ENCODE measurements around the gene TAS2R1. TPM values are rescaled to one million over a fixed set of nuclear protein-coding genes. Genes with fewer than 3 reads are reported as not detected.

TAS2R1 gene
- total and polyA plus RNA-seq, 8 donors: not detected

DNA sequence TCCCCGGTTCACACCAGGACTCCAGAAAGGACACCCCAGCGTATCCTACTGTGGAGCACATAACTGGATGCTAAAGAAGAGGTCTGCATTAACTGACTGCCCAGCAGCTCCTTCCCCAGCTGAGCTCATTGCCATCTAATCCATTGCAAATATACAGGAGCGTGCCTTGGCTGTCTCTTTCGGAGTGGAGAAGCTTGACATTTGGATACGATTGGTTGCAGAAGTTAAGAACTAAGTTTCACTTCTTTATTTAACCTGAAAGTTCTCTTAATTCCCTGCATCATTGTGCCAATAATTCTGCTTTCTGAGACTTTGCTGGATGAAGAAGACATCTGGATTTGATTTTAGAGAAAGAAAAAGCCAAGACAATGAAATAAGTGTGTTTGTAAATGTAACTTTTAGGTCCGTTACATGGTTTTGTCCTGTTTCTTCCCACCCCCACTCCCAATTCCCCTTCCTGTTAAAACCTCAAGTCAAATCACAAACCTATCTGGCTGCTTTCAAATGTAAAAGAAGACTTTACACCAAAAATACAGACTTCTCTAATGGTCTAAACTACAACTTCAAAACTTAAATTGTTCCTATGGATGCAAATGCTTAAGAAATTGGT, 33.9 kb downstream of the TAS2R1 start:
- TF ChIP-seq, protein P1, sequence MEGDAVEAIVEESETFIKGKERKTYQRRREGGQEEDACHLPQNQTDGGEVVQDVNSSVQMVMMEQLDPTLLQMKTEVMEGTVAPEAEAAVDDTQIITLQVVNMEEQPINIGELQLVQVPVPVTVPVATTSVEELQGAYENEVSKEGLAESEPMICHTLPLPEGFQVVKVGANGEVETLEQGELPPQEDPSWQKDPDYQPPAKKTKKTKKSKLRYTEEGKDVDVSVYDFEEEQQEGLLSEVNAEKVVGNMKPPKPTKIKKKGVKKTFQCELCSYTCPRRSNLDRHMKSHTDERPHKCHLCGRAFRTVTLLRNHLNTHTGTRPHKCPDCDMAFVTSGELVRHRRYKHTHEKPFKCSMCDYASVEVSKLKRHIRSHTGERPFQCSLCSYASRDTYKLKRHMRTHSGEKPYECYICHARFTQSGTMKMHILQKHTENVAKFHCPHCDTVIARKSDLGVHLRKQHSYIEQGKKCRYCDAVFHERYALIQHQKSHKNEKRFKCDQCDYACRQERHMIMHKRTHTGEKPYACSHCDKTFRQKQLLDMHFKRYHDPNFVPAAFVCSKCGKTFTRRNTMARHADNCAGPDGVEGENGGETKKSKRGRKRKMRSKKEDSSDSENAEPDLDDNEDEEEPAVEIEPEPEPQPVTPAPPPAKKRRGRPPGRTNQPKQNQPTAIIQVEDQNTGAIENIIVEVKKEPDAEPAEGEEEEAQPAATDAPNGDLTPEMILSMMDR (IDR thresholded peaks at IDR 0.05): no peak
- WGBS, 2 donors: 77 to 79% methylated on average over 6 of the region's 6 CpGs
- FAIRE-seq (no peak), DNase-seq (no peak), ATAC-seq (no peak)
- no peaks in the 10 kb centered on the region for H3K36me3 ChIP-seq
- peaks cover 0 to 3% (median 0%) of the 10 kb centered on the region in 3 donors for H3K4me1 ChIP-seq
- H3K9me3 ChIP-seq: no peaks in the 10 kb centered on the region
- intact Hi-C loops (cut with DNase I): no loop called here
- no peak overlapping the region for H3K27ac ChIP-seq
- no peaks in the 10 kb centered on the region for H3K27me3 ChIP-seq
- H3K4me3 ChIP-seq: no peak overlapping the region

DNA sequence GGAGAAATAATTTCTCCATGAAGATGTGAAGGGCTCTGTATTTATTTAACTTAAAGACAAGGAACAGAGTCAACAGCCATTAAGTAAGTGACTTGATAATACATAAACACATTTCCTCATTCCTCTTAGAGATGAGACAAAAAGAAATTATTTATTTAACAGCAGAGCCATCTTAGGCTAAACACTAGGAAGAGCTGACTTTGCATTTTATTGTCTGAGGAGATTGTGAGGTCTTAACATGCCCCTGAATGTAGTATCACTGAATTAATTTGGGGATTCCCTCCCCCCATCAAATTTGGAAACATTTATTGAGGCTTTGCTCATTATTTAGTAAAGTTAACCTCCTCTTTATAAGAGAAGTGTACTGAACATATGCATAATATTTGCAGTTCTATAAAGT, 35.2 kb downstream of the TAS2R1 start:
- Histone ChIP-seq H3K27ac (no peak overlapping the region), H3K36me3 (no peaks in the 10 kb centered on the region), H3K27me3 (no peaks in the 10 kb centered on the region), H3K4me1 (peaks cover 0 to 3% (median 0%) of the 10 kb centered on the region in 3 donors), H3K9me3 (no peaks in the 10 kb centered on the region), H3K4me3 (no peak overlapping the region)
- DNase-seq: no peak
- ATAC-seq: no peak
- TF ChIP-seq, protein P1 (IDR thresholded peaks at IDR 0.05): no peak
- no peak for FAIRE-seq
- intact Hi-C loops (cut with DNase I): no loop called here

DNA sequence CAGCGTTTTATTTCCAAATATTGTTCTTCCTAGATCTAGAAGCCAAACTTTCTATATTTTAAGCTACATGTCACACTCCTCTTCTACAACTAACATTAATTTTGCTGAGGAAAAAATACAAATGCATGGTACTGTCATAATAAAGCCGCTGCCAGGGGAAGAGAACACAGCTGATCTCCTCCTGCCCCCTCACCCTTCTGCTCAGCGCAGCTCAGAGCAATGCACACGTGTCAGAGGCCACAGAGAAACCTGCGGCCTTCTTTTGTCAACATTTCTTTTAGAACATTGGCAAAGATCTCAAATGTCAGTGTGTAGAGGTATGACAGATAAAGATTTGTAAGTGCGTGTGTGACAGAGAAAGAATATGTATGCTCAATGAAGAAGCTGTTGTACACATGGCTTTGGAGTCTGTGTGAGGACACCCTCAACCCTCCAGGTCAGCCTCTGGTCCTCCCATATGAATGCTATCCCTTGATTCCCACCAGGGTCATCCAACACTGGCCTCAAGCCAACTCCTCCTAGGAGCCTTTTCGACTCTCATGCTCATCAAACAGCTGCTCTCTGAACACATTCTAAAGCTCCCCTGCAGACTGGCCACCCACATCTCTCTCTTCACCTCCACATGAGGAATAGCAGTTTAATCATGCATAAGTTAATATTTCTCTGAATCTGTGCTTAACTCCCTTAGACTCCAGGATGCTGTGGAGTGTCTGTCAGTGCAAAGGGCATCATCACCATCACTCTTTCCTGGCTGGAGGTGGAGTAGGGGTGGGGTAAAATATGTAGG, 40.9 kb downstream of the TAS2R1 start:
- no peaks in the 10 kb centered on the region for H3K27me3 ChIP-seq
- no peaks in the 10 kb centered on the region for H3K4me1 ChIP-seq
- no peak overlapping the region for H3K4me3 ChIP-seq
- DNase-seq (no peak), FAIRE-seq (no peak), ATAC-seq (no peak)
- intact Hi-C loops (cut with DNase I): no loop called here
- WGBS, 2 donors: 68 to 72% methylated on average over 7 of the region's 7 CpGs
- H3K27ac ChIP-seq: no peak overlapping the region
- TF ChIP-seq, protein P1 (IDR thresholded peaks at IDR 0.05): no peak
- no peaks in the 10 kb centered on the region for H3K9me3 ChIP-seq
- no peaks in the 10 kb centered on the region for H3K36me3 ChIP-seq

DNA sequence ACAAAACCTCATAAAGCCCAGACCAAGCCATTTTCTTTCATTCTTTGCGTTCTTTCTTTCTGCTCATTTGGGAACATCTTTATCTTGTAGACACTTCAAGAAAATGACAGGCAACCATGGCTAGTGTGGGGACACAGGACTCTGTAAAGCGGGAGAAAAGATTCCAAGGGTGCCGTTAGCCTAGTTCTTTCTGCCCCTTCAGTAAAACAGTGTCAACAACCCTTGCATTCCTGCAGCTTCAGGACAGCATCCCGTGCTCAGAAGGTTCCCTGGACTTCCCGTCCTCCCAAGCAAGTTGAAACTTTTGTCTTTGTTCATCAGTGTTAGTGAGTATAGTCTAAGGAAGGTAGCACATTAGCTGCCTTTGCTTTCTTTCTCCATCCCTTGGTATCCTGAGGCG, 41.9 kb downstream of the TAS2R1 start:
- Histone ChIP-seq H3K9me3 (no peaks in the 10 kb centered on the region), H3K4me1 (no peaks in the 10 kb centered on the region), H3K36me3 (no peaks in the 10 kb centered on the region), H3K27ac (no peak overlapping the region), H3K27me3 (no peaks in the 10 kb centered on the region), H3K4me3 (no peak overlapping the region)
- no peak for ATAC-seq
- TF ChIP-seq, protein P1 (IDR thresholded peaks at IDR 0.05): no peak
- FAIRE-seq: no peak
- 70 to 75% methylated on average over 6 of the region's 6 CpGs for WGBS, 2 donors
- intact Hi-C loops (cut with DNase I): no loop called here
- DNase-seq: no peak

DNA sequence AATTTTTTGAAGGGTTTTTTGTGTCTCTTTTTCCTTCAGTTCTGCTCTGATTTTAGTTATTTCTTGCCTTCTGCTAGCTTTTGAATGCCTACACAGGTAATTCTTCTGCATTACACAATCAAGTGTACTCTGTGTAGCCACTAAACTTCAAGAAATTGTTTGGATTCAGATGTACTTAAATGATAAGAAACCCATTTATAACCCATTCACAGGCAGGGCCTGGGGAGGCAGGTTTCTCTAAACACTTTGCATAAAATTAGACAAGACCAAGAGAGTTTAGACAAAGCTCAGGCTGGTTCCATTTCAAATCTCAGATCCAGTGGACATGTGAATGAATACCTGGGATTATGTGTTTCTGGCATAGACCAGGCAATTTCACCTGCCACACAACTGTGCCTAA, 43.0 kb downstream of the TAS2R1 start:
- no peaks in the 10 kb centered on the region for H3K4me1 ChIP-seq
- FAIRE-seq: no peak
- H3K9me3 ChIP-seq: no peaks in the 10 kb centered on the region
- no peak overlapping the region for H3K27ac ChIP-seq
- H3K4me3 ChIP-seq: no peak overlapping the region
- H3K36me3 ChIP-seq: no peaks in the 10 kb centered on the region
- TF ChIP-seq, protein P1 (IDR thresholded peaks at IDR 0.05): no peak
- no peak for DNase-seq
- no peaks in the 10 kb centered on the region for H3K27me3 ChIP-seq
- intact Hi-C loops (cut with DNase I): no loop called here
- ATAC-seq: peak in 1 of 4 donors; percentile 59

All from pancreas (tissue), 10 donors.